GM12892 (cell line): ENCODE measurements around the gene ZP3.
"Not testable (repeated sequence)": the region's sequence is repeated elsewhere in the genome, so short reads cannot be mapped to it uniquely, and the experiment has no call there.

Experiments
- POLR2A ChIP-seq: IDR thresholded peaks from 2 replicates; pipeline ENCODE4 v1.6.1; 2011; ENCODE audit warnings: low read depth, low read length, control low read depth
- POLR2AphosphoS5 ChIP-seq: IDR thresholded peaks from 2 replicates; pipeline ENCODE4 v1.6.1; 2011; ENCODE audit warnings: low read depth, low read length, control low read depth

DNA sequence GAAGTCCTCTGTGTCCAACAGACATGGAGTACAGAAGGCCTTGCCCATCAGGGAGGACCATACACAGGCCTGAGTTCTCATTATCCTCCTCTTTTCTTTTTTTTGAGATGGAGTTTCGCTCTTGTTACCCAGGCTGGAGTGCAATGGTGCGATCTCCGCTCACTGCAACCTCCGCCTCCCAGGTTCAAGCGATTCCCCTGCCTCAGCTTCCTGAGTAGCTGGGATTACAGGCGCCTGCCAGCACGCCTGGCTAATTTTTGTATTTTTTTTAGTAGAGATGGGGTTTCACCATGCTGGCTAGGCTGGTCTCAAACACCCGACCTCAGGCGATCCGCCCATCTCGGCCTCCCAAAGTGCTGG lies 29.2 kb upstream of the ZP3 start:
- TF ChIP-seq POLR2A, POLR2AphosphoS5: not testable (repeated sequence)
